Common myeloid progenitor, CD34-positive (primary cell): ENCODE data around the gene PFKL.
"Not testable (repeated sequence)": the region's sequence is repeated elsewhere in the genome, so short reads cannot be mapped to it uniquely, and the experiment has no call there.

Source experiments
- CTCF ChIA-PET: fragments of 350-600 bp; sonication (Branson Sonifier 250); formaldehyde crosslinking; loops from one replicate; lab custom pipeline; 2021; ENCODE audit warnings: antibody characterized with exemption; lab: Charles Lee
- POLR2A ChIA-PET: fragments of 350-600 bp; sonication (Branson Sonifier 250); formaldehyde crosslinking; loops from one replicate; lab custom pipeline; 2021; ENCODE audit warnings: antibody characterized with exemption; lab: Charles Lee
- DNase-seq, 3 donors: peaks; one replicate each; pipeline versions ENCODE4 v3.0.0 to v3.0.0-alpha.2; 2013
- H3K27ac ChIP-seq, 2 experiments: 1 replicate in 1 of 2; 2 replicates in 1 of 2; pipeline ENCODE4 v1.7.0; 2013; ENCODE audit warnings: inconsistent platforms in 2 of 2, low read length in 2 of 2, mild to moderate bottlenecking in 2 of 2, low read depth in 1 of 2, moderate library complexity in 1 of 2; ENCODE audit not compliant: severe bottlenecking in 2 of 2, insufficient read depth in 1 of 2, poor library complexity in 1 of 2
- H3K27me3 ChIP-seq, 5 experiments: replicated peaks in 2 of 5; 1 replicate in 3 of 5; 2 replicates in 2 of 5; pipeline versions ENCODE4 v1.6.1 to v1.7.0; 2013; ENCODE audit warnings: low read length in 4 of 5, mild to moderate bottlenecking in 2 of 5, moderate library complexity in 2 of 5, inconsistent platforms in 1 of 5; ENCODE audit not compliant: insufficient read depth in 5 of 5, control insufficient read depth in 4 of 5
- H3K36me3 ChIP-seq, 4 experiments: 1 replicate in 2 of 4; 2 replicates in 2 of 4; pipeline versions ENCODE4 v1.6.1 to v1.7.0; 2013; ENCODE audit warnings: low read length in 3 of 4, control low read depth in 1 of 4, mild to moderate bottlenecking in 1 of 4; ENCODE audit not compliant: control insufficient read depth in 4 of 4, insufficient read depth in 4 of 4
- H3K4me1 ChIP-seq, 4 experiments: 1 replicate in 3 of 4; 2 replicates in 1 of 4; pipeline versions ENCODE4 v1.6.1 to v1.7.1; 2013; ENCODE audit warnings: low read length in 3 of 4, mild to moderate bottlenecking in 3 of 4, control low read depth in 1 of 4, inconsistent platforms in 1 of 4, moderate library complexity in 1 of 4; ENCODE audit not compliant: control insufficient read depth in 4 of 4, insufficient read depth in 4 of 4; ENCODE audit errors: control extremely low read depth in 1 of 4
- H3K4me3 ChIP-seq, 7 experiments: 1 replicate in 4 of 7; 2 replicates in 3 of 7; pipeline versions ENCODE4 v1.5.1 to v1.7.0; 2013; ENCODE audit warnings: mild to moderate bottlenecking in 7 of 7, low read length in 6 of 7, moderate library complexity in 6 of 7, inconsistent platforms in 2 of 7, low read depth in 2 of 7, control low read depth in 1 of 7; ENCODE audit not compliant: insufficient read depth in 4 of 7, control insufficient read depth in 1 of 7; ENCODE audit errors: extremely low read depth in 1 of 7
- H3K9me3 ChIP-seq, 5 experiments: 1 replicate in 4 of 5; 2 replicates in 1 of 5; pipeline versions ENCODE4 v1.6.1 to v1.7.1; 2013; ENCODE audit warnings: low read length in 4 of 5, mild to moderate bottlenecking in 2 of 5, inconsistent platforms in 1 of 5, low read depth in 1 of 5, moderate library complexity in 1 of 5; ENCODE audit not compliant: control insufficient read depth in 4 of 5, insufficient read depth in 2 of 5; ENCODE audit errors: control extremely low read depth in 1 of 5
- WGBS: methylation state at CpG from one replicate; pipeline ENCODE4 v1.1.5; 2013; ENCODE audit not compliant: insufficient coverage; 5-methylcytosine and 5-hydroxymethylcytosine counted together

Gene PFKL

GRCh38 chr21:44300262-44300959 lies 558 bp downstream of the PFKL start:
- peak overlapping the region in 1 of 2 experiments; percentile 74 for H3K27ac ChIP-seq
- peak; percentile 34 to 61 (median 43) for DNase-seq
- POLR2A ChIA-PET, result no interaction called here
- no peaks in the 10 kb centered on the region for H3K9me3 ChIP-seq
- H3K27me3 ChIP-seq, result no peaks in the 10 kb centered on the region
- H3K36me3 ChIP-seq, result peaks cover 0 to 5% (median under 1%) of the 10 kb centered on the region in 4 experiments
- H3K4me3 ChIP-seq, result peak overlapping the region; percentile 60 to 84 (median 75)
- 0% methylated on average over 37 of the region's 67 CpGs for WGBS
- CTCF ChIA-PET, result no interaction called here
- peaks cover 7 to 68% (median 58%) of the 10 kb centered on the region in 4 experiments for H3K4me1 ChIP-seq

- H3K9me3 ChIP-seq, result no peaks in the 10 kb centered on the region
- POLR2A ChIA-PET, result no interaction called here
- H3K4me3 ChIP-seq, result peak overlapping the region in 6 of 7 experiments; percentile 60 to 84 (median 76)
Observed at GRCh38 chr21:44301141-44301540, 1.3 kb downstream of the PFKL start.

GRCh38 chr21:44301961-44302406 lies 2.1 kb downstream of the PFKL start:
- Histone ChIP-seq H3K4me3 (peak overlapping the region in 1 of 7 experiments; percentile 7), H3K9me3 (no peaks in the 10 kb centered on the region), H3K36me3 (peaks cover 2 to 17% (median 8%) of the 10 kb centered on the region in 4 experiments), H3K27ac (no peak overlapping the region), H3K27me3 (no peaks in the 10 kb centered on the region), H3K4me1 (peaks cover 7 to 59% (median 51%) of the 10 kb centered on the region in 4 experiments)
- ChIA-PET CTCF (interaction anchor here (0.8 kb wide), 1 partner anchor 178 kb away, joined by 4 read pairs; no protein-coding TSS in a partner anchor), POLR2A (no interaction called here)
- WGBS, result 89% methylated on average over 4 of the region's 9 CpGs
- no peak for DNase-seq

More at GRCh38 chr21:44301141-44301540, 1.3 kb downstream of the PFKL start:
- CTCF ChIA-PET, result no interaction called here
- Histone ChIP-seq H3K36me3 (peaks cover 0 to 8% (median 3%) of the 10 kb centered on the region in 4 experiments), H3K27me3 (no peaks in the 10 kb centered on the region), H3K4me1 (peaks cover 7 to 64% (median 53%) of the 10 kb centered on the region in 4 experiments), H3K27ac (peak overlapping the region in 1 of 2 experiments; percentile 74)
- DNase-seq, result peak in 1 of 3 donors; percentile 28
- WGBS, result 81% methylated on average over 13 of the region's 13 CpGs

GRCh38 chr21:44302573-44303401 lies 2.9 kb downstream of the PFKL start:
- Histone ChIP-seq H3K36me3 (peaks cover 2 to 25% (median 15%) of the 10 kb centered on the region in 4 experiments), H3K4me1 (peaks cover 7 to 53% (median 46%) of the 10 kb centered on the region in 4 experiments), H3K4me3 (peak overlapping the region in 1 of 7 experiments; percentile 7)
- H3K27me3 ChIP-seq, POLR2A ChIA-PET, DNase-seq, H3K27ac ChIP-seq, H3K9me3 ChIP-seq: not testable (repeated sequence)
- 83% methylated on average over 13 of the region's 23 CpGs for WGBS
- CTCF ChIA-PET, result interaction anchor here (0.8 to 1.4 kb wide), 3 partner anchors 16 to 177 kb away, joined by 3 to 4 read pairs (median 3); no protein-coding TSS in a partner anchor

GRCh38 chr21:44303490-44303981 lies 3.7 kb downstream of the PFKL start:
- DNase-seq, result no peak
- Histone ChIP-seq H3K27me3 (no peaks in the 10 kb centered on the region), H3K27ac (no peak overlapping the region), H3K9me3 (no peaks in the 10 kb centered on the region), H3K4me3 (no peak overlapping the region), H3K4me1 (peaks cover under 1 to 47% (median 41%) of the 10 kb centered on the region in 4 experiments), H3K36me3 (peaks cover 2 to 30% (median 19%) of the 10 kb centered on the region in 4 experiments)
- ChIA-PET CTCF (interaction anchor here (1.2 to 1.4 kb wide), 3 partner anchors 15 to 28 kb away, joined by 3 read pairs; no protein-coding TSS in a partner anchor), POLR2A (no interaction called here)
- 74% methylated on average over 12 of the region's 12 CpGs for WGBS

GRCh38 chr21:44304011-44304616 lies 4.3 kb downstream of the PFKL start:
- DNase-seq, result no peak
- H3K4me1 ChIP-seq, result peaks cover 0 to 41% (median 37%) of the 10 kb centered on the region in 4 experiments
- H3K36me3 ChIP-seq, result peaks cover 2 to 34% (median 19%) of the 10 kb centered on the region in 4 experiments
- H3K9me3 ChIP-seq, result no peaks in the 10 kb centered on the region
- H3K4me3 ChIP-seq, result no peak overlapping the region
- CTCF ChIA-PET, result interaction anchor here (0.9 to 1.5 kb wide), 6 partner anchors 11 to 210 kb away, joined by 3 to 5 read pairs (median 3); no protein-coding TSS in a partner anchor
- 96% methylated on average over 11 of the region's 16 CpGs for WGBS
- peak overlapping the region in 1 of 2 experiments; percentile 14 for H3K27ac ChIP-seq
- H3K27me3 ChIP-seq, result no peaks in the 10 kb centered on the region
- POLR2A ChIA-PET, result no interaction called here
